ENCODE results near the gene CCR1.
"Not testable (repeated sequence)": the region's sequence is repeated elsewhere in the genome, so short reads cannot be mapped to it uniquely, and the experiment has no call there.

The CCR1 gene

GRCh38 chr3:46168583-46169345 is 39.3 kb downstream of the CCR1 start:
- DNase-seq (ENCODE audit: low read depth): no peak

- DNase-seq (ENCODE audit: low read depth): no peak
These were observed 44.5 kb downstream of the CCR1 start for GRCh38 chr3:46163556-46164041.

- no peak for DNase-seq (ENCODE audit: low read depth)
These were observed 45.0 kb downstream of the CCR1 start for GRCh38 chr3:46162975-46163555.

- not testable (repeated sequence) for DNase-seq (ENCODE audit: low read depth)
These were observed 50.4 kb downstream of the CCR1 start for GRCh38 chr3:46157685-46158084.

GRCh38 chr3:46154311-46154710 is 53.8 kb downstream of the CCR1 start:
- DNase-seq (ENCODE audit: low read depth): no peak

All from activated T-cell treated with anti-CD3 and anti-CD28 coated beads for 24 hours (primary cell).